ENCODE results near the gene ILKAP.
A peak's percentile ranks its signal among the peaks of the same experiment; 100 is the strongest.

Gene ILKAP

DNA sequence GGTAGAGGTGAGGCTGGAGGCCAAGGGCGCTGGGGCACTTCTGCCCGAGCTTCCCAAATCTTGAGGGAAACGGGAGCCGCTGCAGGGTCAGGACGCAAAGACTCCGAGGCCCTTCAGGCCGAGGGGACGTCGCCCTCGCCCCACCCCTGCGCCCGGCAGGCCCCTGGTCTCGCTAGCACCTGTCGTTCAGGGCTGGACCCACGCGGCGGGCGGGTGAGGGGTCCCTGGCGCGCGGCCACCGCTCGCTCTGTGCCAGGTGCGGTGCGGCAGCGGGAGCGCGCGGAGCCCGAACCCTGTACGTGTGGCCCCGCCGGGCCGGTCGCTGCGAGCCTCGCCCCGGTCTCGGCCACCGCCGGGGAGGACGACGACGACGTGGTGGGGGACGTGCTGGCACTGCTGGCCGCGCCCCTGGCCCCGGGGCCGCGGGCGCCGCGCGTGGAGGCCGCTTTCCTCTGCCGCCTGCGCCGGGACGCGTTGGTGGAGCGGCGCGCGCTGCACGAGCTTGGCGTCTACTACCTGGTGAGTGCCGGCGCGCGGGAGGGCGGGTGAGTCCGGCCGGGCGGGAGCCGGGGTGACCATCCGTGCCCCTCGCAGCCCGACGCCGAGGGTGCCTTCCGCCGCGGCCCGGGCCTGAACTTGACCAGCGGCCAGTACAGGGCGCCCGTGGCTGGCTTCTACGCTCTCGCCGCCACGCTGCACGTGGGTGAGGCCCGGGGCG is 39.9 kb downstream of the ILKAP start:
- DNase-seq = no peak

- no peak for DNase-seq
These were observed 40.6 kb downstream of the ILKAP start for GRCh38 chr2:238162846-238163441.

- no peak for DNase-seq
These were observed 41.1 kb downstream of the ILKAP start for GRCh38 chr2:238162251-238162845.

DNA sequence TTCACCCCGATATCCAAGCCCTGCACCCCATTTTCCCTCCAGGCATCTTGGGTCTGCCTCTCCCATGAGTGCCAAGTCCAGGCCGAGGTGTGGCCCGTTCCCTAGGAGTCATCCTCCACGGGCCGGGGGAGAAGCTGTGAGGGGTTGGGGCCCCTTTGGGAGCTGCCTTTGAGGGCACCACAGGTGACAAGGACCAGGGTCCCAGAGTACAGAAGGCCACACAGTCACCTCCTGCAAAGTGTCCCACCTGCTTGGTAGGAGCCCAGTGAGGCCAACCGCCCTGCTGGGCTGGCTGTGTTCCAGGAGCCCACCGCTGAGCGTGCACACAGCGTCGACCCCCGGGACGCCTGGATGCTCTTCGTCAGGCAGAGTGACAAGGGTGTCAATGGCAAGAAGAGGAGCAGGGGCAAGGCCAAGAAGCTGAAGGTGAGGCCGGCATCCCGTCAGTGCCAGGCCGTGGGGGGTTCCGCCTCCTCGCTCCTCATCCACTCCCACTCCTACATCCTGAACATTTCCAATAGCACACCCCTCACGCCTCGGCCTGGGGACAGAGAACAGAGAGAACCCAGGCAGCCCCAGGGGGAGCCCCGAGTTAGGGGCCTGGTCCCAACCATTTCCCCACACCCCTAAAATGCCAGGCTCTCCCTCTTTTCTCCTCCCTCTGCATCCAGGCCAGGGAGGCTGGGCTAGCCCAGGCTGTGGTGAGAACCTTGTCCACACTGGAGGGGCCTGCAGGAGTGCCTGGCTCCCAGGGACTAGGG is 42.0 kb downstream of the ILKAP start:
- DNase-seq = no peak

DNA sequence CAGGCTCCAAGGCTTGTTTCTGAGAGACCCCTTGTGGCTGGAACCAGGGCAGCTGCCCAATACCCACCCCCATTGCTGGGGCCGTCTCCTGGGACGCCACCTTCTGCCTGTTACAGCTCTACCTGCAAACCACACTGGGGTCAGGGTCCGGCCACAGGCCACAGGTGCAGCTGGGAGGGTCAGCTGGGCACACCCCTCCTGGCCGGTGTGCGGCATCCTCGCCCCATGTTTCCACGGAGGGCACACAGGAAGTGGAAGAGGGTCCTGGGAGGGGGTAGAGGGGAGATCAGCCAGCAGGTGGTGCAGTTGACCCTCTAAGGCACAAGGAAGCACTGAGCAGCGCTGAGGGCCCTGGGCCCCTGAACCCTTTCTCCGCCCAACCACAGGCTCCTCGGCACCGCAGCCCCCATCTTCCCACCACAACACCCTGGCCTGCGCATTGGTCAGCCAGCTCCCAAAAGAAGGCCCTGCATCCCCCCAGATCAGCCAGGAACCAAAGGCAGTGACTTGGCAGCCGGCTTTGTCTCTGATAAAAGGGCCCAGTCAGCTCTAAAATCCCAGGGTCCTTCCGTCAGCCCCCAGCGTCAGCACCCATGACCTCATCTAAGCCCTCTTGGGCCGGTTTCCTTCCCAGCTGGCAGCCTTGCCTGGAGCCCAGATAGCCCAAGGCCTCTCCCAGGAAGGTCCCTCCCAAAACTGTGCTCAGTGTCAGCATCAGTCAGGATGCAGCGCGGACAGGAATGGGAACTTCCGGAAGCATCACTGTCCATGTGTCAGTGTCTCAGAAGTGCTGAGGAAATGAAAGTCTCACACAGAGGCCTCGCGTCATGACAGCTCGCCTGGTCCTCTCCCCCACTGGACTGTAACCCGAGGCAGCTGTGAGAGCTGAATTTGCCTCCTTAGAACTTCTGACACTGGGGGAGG is 43.0 kb downstream of the ILKAP start:
- no peak for DNase-seq

DNA sequence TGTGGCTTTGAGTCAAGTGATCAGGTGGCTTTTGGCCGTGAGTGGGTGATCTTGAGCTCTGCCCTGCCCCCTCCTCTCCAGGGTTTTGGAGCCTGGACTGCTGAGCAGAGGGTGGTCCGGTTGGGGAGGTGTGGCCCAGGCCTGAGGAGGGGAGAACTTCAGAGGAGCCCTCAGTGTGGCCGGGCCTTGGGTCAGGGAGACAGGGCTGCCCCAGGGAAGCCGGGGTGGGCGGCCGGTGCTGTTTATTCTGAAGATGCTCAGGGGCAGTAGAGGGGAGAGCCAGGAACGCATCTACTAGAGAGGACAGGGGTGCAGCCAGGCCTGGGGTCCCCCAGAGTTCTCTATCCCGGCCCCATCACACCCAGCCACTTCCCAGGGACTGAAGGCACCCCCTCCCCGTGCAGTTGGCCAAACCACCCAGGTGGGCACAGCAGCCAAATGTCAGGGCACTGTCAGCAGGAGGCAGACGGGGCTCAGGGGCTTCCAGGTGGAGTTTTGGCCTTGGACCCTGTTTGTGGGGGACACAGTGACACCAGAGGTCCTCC is 43.8 kb downstream of the ILKAP start:
- DNase-seq = no peak

DNA sequence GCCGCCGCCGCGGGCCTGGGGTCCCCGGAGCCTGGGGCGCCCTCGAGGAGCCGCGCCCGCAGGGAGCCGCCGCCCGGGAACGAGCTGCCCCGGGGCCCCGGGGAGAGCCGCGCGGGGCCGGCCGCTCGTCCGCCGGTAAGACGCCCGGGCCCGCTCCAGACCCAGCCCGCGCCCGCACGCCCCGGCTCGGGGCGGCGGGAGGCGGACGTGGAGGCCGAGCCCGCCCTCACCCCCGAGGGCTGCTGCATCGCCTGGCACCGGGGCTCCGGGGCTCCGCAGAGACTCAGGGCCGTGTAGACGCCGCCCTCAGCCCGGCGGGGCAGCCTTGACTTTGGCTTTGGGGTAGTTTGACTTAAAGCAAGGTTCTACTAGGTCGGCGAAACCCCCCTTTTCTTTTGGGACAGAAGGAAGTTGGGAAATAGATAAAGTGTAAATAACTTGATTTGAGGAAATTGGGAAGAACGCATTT is 44.4 kb downstream of the ILKAP start:
- peak; percentile 74 for DNase-seq

DNA sequence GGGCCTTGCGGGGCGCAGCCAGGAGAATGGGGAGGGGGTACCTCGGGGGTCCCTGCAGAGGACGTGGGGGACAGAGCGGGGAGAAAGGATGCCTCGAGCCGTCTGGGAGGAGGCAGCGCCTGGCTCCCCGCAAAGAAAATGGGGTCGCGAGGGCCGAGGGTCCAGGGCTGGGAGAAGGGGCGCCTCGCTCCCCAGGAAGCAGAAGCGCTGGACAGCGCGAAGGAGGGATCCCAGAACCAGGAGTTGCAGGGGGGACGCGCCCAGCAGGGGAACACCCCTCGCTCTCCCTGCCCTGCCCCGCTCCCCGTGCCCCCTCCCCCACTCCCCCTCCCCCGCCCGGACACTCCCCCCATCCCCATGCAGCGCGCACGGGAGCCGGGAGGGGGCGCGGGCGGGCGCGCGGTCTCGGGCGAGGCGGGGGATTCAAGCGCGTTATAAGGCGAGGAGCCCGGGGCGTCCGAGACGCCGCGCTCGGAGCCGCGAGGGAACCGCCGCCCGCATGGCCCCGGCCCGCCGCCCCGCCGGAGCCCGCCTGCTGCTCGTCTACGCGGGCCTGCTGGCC is 44.9 kb downstream of the ILKAP start, which contains the start of gene ERFE:
Gene ERFE (plus strand): TSS at position 462 of the 562 bp plus-strand sequence. CDS start 38 bp downstream, at position 500.
- peak; percentile 81 for DNase-seq

DNA sequence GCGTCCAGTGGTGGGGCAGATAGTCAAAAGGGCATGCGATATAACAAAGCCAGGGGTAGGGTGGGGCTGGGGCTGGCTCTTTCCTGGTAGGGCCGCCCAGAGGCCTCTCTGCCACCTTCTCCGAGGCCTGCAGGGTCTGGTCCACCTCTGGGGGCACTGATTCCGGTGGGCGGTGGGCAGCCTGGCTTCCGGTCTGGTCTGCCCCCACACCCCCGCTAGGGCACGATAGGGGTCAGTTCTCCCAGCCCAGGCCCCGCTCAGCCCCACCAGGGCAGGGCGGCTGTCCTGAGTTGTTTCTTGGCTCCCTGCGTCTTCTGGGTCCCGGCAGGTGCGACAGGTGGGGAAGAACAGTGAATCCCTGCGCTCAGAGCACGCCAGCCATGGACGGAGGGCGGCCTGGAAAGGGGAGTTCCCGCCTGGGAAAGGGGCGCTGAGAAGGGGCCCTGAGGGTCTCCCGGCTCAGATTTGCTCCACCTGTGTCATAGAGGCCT is 45.4 kb downstream of the ILKAP start:
- DNase-seq = no peak

- no peak for DNase-seq
These were observed 45.9 kb downstream of the ILKAP start for GRCh38 chr2:238157506-238158017.

- no peak for DNase-seq
These were observed 47.5 kb downstream of the ILKAP start for GRCh38 chr2:238155761-238156694.

GRCh38 chr2:238155051-238155760 is 48.3 kb downstream of the ILKAP start:
- no peak for DNase-seq

DNA sequence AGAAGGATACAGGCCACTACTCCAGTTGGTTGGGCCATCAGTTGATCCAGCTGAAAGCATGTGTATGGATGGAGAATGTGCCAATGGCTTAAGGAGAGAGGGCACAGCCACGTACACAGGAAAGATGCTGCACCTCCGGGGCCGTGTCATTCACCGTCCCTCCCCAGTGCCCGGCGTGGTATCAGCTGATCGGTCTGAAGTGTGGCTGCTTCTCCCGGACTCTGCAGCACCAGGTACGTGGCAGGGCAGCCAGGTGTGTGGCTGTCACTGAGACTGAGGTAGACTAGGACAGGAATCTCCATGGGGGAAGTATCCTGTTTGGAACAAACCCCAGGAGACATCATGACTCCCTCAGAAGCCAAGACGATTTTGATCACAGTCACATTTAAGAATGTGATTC is 48.9 kb downstream of the ILKAP start:
- DNase-seq = no peak

GRCh38 chr2:238152771-238153688 is 50.5 kb downstream of the ILKAP start:
- DNase-seq = no peak

DNA sequence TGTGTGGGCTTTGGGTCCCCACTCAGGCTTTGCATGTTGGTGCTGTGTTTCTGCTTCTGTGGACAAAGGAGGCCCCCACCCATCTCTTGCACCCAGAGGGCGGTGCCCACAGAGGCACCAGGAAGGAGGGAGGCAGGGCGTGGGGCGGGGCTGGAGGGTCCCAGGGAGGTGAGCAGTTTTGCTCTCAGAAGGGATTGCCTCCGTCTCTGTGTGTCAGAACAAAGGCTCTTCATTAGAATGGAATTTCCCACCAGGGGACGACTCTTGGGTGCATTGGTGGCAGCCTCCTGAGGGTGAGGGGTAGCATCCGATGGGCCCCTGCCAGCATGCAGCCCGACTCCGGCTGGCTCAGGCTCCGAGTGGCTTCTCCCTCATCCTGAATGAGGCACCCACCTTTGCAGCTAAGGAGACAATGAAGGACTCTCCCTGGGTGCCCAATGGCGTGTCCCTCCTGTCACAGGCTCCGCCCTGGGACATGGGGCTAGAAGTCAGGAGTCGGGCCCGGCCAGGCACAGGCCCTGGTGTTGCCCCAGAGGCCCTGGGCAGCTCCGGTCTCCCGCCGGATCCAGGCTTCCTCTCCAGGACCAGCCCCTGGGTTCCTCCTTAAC is 51.8 kb downstream of the ILKAP start:
- DNase-seq = no peak

GRCh38 chr2:238151205-238151604 is 52.3 kb downstream of the ILKAP start:
- DNase-seq = no peak

DNA sequence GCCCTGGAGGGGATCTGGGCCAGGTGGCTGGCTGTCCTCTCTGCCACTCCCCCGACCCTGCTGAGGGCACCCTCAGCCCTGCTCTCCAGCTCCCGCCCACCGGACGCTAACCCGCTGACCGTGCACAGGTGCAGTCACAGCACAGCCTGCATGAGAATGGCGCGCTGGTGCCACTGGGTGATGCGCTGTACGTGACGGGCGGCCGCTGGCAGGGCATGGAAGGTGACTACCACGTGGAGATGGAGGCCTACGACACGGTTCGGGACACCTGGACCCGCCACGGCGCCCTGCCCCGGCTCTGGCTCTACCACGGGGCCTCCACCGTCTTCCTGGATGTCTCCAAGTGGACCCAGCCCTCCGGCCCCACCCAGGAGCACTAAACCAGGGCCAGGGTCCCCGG is 52.8 kb downstream of the ILKAP start:
- no peak for DNase-seq

Data from activated CD8-positive, alpha-beta memory T cell treated with anti-CD3 and anti-CD28 coated beads for 24 hours (primary cell).